ENCODE measurements around the gene HMG20B.

DNA sequence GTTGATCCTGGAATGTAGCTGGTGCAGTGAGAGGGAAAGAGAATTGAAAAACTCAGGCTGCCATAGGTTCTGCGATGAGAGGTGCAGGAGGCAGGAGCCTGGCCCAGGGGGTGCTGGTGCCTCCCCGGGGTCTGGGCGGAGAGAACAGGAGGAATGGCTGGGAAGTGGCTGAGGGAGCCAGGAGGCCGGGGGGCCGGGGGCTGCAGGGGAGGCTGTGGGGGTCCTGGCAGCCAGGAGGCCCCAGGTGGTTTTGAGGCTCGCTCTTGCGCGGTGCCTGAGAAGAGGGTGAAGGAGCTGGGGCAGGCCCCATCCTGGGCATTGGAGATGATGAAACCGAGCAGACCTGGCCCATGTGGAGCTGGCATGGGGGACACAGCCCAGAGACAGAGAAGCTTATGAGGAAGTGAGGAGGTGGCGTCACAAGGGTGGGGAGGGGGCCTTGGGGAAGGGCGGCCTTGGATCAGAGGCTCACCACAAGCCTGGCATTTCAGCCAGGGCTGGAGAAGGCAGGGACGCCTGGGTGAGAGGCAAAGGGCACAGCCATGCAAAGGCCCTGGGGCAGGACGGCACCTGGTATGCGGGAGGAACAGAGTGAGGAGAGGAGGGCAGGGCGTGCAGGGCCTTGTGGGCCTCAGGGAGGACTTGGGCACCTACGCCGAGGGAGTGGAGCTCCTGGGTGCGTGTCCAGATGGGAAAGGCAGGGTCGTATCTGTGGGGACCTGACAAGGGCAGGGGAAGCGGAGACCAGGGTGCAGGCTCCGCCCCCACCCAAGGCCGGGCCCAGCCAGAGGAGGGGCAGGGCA, 35.1 kb upstream of the HMG20B start:
- TF ChIP-seq TCF4 (CRISPR knock-in tag; IDR thresholded peaks at IDR 0.05; ENCODE audit: borderline replicate concordance) (no peak), GLIS3 (CRISPR knock-in tag; IDR thresholded peaks at IDR 0.05) (no peak), ZFP3 (CRISPR knock-in tag; IDR thresholded peaks at IDR 0.05) (no peak), ZC3H10 (CRISPR knock-in tag; IDR thresholded peaks at IDR 0.05) (no peak), ARNTL (CRISPR knock-in tag; IDR thresholded peaks at IDR 0.05; ENCODE audit: borderline replicate concordance, low read depth) (no peak)

Data from SK-N-SH treated with all-trans-retinoic acid at 6 μM for 48 hours (cell line).